ENCODE data around the gene BUD31.

GRCh38 chr7:99395616-99396327 is 13.0 kb upstream of the BUD31 start:
- no peak for TF ChIP-seq CTCF (IDR thresholded peaks at IDR 0.05 in 4 of 5, conservative IDR thresholded peaks at IDR 0.05 in 1 of 5)
- TF ChIP-seq POLR2A (IDR thresholded peaks at IDR 0.05), result no peak
